Activated CD8-positive, alpha-beta memory T cell treated with anti-CD3 and anti-CD28 coated beads for 48 hours (primary cell): ENCODE measurements around the gene C3orf22.

ENCODE experiments used
- DNase-seq, 3 experiments: peaks; one replicate each; pipeline ENCODE4 v3.0.0-alpha.2; 2020; ENCODE audit warnings: low read depth in 2 of 3, low spot score in 2 of 3

Gene C3orf22

GRCh38 chr3:126528800-126529541 is 29.8 kb downstream of the C3orf22 start:
- no peak for DNase-seq

DNA sequence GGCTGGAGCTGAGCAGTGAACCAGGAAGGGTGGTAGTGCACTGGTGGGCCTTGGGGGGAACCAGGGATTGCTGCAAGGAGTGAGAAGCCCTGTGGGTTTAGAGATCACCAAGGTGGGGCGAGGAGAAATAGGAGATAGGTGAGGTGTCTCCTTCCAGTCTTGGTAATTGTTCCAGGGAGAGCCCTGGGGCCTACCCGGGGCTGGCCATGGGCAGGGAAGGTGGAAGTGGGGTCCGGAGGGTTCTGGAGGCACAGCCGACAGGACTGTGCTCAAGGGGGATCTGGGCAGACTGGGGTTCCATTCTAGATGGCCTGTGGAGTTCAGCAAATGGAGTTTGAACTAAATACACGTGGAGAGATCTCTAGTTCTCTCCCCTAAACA is 30.3 kb downstream of the C3orf22 start:
- no peak for DNase-seq

- DNase-seq = no peak
These were observed 31.1 kb downstream of the C3orf22 start for GRCh38 chr3:126527455-126528211.

GRCh38 chr3:126527006-126527405 is 31.7 kb downstream of the C3orf22 start:
- no peak for DNase-seq

GRCh38 chr3:126526668-126527005 is 32.1 kb downstream of the C3orf22 start:
- DNase-seq = no peak

DNA sequence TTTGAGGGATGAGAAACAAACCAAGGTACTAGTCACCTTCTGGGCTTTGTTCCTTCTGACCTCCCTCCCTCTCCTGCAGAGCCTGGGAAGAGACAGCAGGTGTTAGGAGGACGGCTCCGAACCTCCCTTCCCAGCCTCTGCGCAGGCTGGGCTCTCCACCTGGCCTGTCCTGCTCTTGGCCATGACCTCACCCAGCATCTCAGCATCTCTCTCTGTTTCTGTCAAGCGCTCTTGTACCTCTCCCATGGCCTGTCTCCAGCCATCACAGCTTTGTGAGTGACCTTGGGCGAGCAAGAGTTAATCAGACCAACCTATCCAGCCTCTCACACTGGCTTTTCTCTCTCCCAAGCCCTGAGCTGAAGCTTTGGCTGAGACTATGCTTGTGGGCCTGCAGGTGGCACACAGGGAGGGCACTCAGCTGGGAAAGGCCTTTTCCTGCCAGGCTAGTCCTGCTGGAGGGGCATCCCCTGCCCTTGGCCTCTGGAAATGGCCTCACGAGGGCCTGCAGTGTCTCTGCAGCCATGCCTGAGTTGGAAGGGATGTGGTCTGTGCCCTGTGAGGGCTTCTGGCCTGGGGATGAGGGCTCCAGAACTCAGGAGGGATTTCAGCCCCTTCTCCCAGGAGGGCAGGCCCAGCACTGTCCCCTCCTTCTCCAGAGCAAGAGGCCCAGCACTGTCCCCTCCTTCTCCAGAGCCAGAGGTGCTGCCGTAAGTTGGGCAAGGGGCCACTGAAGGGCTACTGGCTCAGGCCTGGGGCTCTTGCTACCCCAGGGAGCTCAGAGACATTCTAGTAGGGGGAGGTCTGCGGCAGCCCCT is 32.7 kb downstream of the C3orf22 start:
- no peak for DNase-seq

GRCh38 chr3:126525091-126525852 is 33.5 kb downstream of the C3orf22 start:
- DNase-seq = no peak

DNA sequence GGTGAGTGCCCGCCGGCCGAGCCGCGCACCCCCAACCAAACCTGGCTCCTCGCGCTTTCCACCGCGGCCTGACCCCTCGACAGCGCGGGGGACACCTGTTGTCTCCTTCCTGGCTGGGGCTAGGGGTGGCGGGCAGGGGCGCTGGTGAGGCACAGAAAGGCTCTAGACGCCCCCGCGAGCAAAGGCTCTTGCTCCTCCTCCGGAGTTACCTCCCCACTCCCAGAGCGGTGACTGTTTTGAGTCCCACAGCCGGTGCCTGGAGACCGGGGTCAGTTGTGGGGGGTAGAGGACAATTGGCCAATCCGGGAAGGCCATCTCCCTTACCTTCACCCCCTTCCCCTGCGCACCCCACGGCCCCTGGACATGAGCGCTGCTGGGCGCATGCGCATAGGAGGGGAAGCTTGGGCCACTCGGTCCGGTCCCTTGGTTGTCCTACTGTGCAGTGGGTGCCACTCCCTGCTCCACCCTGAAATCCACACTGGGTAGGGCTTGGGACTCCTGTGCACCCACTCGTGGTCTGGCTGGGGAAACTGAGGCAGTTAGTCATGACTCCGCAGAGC is 34.2 kb downstream of the C3orf22 start:
- DNase-seq = no peak

- DNase-seq = no peak
These were observed 34.8 kb downstream of the C3orf22 start, which contains the start of gene CHST13 for GRCh38 chr3:126523745-126524428. Gene CHST13, plus strand, starts transcription at chr3:126524155. Its CDS starts 178 bp downstream, at chr3:126524333.

DNA sequence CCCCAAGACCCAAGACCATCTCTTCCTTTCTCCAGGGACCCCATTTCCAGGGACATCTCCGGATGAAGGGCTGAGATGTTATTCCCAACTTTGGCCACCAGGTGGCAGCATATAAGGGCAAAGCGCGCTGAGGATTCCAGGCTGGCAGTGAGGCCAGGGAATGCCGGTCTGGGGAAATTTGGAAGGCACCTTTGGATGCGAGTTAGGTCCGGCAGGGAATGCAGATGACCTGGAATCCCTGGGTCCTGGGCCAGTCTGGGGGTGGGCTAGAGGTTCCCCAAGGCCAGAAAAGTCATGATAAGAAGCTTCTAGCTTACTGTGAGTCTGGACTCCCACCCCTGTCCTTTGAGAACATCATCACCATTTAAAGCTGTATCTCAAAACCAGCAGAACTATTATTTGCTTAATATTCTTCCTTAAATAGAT is 36.4 kb downstream of the C3orf22 start:
- peak; percentile 10 to 31 (median 10) for DNase-seq

DNA sequence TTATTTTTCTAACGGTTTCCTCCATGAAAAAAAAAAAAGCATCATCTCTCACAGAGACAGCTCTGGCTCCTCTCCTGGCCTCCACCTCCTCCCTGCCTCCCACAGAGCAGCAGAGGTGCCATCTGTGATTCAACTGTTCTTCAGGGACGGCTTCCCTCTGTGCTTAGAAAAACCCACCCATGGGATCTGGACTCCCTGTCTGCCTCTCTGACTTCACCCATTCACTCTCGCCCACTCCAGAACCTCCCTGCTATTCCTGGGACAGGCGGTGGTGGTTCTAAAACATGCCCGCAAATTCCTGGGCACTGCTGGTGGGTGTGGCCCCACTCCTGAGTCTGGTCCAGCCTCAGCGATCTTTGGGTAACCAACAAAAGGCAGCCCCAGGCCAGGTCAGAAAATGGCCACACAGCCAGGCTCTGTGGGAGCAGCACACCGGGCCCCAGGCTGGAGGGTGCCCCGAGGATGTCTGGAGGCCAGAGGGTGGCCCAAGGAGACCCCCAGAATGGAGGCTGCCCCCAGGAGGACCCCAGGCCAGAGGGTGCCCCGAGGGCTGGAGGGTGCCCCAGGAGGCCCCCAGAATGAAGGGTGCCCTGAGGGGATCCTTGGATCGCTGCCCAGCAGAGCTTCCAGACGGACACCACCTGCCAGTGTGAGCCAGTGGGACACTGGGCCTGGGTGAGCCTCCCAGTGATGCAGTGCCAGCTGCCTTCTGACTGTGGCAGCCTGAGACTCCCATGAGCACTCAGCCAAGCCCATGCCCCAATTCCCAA is 37.4 kb downstream of the C3orf22 start:
- DNase-seq = no peak

DNA sequence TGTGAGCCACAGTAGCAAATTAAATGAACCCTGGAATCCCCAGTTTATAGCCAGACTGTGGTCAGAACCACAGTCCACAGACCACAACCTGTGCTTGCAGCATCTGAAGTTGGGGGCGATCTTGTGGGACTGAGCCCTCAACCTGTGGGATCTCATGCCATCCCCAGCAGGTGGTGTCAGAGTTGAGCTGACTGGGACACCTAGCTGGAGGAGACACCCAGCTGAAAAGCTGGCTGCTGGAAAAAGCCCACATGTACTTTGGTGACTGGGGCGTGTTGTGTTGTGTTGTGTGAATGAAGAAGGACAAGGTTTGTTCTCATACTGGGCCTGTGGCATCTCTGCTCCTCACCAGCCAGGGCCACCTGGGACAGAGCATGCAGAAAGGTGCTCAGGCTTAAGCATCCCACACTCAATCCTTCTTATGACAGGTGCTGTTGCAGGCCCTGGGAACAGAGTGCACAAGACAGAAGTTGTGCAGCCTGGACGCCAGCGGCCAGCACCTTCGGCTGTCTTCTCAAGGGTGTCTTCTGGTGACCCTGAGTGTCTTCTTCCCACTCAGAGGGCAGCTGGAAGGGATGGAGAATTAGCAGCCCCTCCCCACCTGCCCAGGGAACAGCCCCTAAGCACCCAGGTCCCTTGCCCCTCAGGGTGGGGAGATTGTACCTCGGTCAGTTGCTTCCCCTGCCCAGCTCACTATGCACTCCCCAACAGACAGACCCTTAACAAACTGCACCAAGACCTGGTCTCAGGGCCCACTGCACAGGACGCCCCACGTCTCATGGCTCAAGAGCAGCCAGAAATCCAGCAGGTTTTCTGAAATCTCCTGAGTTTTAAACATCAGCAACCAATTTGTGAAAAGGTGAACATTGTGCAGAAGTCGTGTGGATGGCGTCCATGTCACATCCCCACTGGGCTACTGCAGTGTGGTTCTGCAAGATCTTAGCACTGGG is 39.0 kb downstream of the C3orf22 start:
- no peak for DNase-seq

GRCh38 chr3:126518779-126519177 is 40.0 kb downstream of the C3orf22 start:
- DNase-seq = no peak

DNA sequence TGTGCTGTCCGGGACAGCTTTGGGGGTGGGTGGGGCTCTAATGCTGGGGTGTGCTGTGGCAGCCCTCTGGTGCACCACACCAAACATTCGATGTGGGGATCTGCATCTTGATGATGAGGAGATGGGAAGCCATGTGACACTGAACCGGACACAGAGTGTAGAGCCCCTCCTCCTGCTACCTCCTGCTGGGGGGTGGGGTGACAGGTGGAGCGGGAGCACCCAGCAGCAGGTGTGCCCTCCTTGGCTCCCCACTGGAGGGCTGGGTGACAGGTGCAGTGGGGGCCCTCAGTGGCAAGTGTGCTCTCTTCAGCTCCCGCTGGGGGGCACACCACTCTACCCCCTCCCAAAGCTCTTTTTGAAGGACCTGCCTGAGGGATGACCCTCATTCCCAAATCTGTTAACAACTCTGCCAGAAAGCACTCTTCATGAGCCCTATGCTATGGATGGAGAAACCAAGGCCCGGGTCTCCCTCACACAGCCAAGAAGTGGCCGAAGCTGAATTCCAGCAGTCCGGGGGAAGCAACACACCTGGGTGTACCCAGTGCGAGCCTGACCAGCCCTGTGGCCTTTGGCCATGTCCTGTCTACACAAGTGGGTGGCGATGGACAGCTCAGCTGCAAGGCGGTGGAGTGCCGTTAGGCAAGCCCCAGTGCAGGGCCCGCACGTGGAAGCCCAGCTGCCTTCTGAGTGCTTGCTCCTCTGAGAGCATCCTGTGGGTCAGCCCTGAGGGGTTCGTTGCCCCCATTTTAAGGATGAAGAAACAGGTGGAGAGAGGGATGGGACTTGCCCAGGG is 40.5 kb downstream of the C3orf22 start:
- DNase-seq = no peak

DNA sequence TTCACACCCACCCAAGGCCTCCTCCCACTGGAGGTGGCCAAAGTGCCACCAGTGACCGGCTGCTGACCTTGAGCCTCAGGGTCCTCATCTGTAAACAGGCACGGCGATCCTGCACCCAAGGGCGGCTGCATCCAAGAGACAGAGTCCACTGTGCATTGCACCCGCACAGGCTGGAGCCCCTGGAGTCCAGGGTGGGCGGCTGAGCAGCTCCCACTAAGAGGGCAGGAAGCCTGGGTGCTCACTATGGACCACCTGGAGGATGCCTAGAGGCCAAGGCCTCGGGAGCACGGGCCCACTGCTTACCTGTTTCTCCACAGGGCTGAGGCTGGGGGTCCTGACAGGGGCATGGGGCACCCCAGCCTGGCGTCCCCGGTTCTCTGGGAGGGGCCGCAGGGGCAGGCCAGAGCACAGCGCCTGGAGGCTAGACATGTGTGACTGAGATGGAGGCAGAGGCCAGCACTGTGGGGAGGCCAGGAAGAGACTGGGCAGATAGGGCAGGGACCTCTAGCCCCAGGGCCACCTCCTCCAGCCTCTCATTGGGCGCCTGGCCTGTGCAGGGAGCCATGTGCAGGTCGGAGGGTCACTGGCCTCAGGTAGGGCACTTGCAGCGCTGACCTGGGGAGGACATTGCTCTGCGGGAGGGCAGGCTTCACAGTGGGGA is 41.3 kb downstream of the C3orf22 start, which contains the start of gene UROC1:
TSS of gene UROC1 (minus strand) at position 483 of the 661 bp plus-strand sequence. CDS start at position 429, 54 bp downstream.
- no peak for DNase-seq

DNA sequence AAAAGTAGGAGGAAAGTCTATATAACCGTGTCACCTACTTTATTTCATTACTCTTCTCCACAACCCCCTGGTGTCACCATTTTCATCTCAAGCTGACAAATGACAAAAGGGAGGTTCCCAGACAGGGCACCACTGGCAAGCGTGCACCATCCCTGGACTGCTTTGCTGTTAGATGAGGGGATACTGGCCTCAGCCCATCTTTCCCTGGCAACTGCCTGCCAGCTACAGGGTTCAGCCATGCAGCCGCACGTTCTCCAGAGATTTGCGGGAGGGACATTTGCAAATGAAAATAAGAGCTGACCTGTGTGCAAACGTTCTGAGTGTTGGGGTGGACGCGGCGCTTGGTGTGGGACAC is 41.8 kb downstream of the C3orf22 start:
- no peak for DNase-seq
